Measurements from ENCODE around the gene BDNF.

DNA sequence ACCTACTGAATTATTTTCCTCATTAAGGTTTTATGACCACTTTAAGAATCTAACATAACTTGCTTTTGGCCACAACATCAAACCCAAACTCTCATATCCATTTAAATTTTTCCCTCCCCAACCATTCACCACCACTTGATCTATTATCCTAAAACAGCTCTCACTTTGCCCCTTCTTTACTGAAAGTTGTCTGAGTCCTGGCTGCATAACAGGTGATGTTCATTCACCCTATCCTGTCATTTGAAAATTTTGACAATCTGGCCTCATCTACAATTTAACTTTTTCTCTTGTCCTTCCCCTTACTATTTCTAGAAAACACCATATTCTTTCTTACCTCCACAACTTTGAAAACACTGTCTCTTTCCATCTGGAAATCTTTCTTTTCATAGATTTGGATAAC, 89.3 kb downstream of the BDNF start:
- TF ChIP-seq POLR2A (IDR thresholded peaks at IDR 0.05; ENCODE audit: low read length), result no peak
- no peak for TF ChIP-seq GATA1 (IDR thresholded peaks at IDR 0.05; ENCODE audit: low read depth, low read length)

Data from erythroblast (primary cell).